H9 (cell line): ENCODE measurements around the gene SPAG5. TPM values are rescaled to one million over a fixed set of nuclear protein-coding genes. Genes with fewer than 3 reads are reported as not detected.

Experiments used
- DNase-seq: peaks from one replicate; pipeline ENCODE4 v3.0.0-alpha.2; 2017
- H2AFZ ChIP-seq: one replicate; pipeline ENCODE4 v1.6.1; 2013; ENCODE audit warnings: mild to moderate bottlenecking, low read length, control low read depth, moderate library complexity
- H2AK5ac ChIP-seq: 2 replicates; pipeline ENCODE4 v1.6.1; 2013; ENCODE audit warnings: low read length, control low read depth, mixed read lengths; ENCODE audit not compliant: insufficient read length
- H2BK120ac ChIP-seq: one replicate; pipeline ENCODE4 v1.6.1; 2013; ENCODE audit warnings: low read depth, mild to moderate bottlenecking, low read length, control low read depth, inconsistent platforms; ENCODE audit not compliant: poor library complexity, severe bottlenecking
- H2BK12ac ChIP-seq: 2 replicates; pipeline ENCODE4 v1.6.1; 2013; ENCODE audit warnings: low read length, control low read depth, mixed read lengths, low read depth; ENCODE audit not compliant: insufficient read length
- H2BK15ac ChIP-seq: 2 replicates; pipeline ENCODE4 v1.6.1; 2013; ENCODE audit warnings: low read depth, low read length, control low read depth
- H2BK20ac ChIP-seq: one replicate; pipeline ENCODE4 v1.6.1; 2013; ENCODE audit warnings: low read depth, mild to moderate bottlenecking, low read length, control low read depth, inconsistent platforms; ENCODE audit not compliant: poor library complexity, severe bottlenecking
- H2BK5ac ChIP-seq: 2 replicates; pipeline ENCODE4 v1.6.1; 2013; ENCODE audit warnings: low read length, control low read depth, mixed read lengths; ENCODE audit not compliant: insufficient read length
- H3K14ac ChIP-seq: 2 replicates; pipeline ENCODE4 v1.6.1; 2013; ENCODE audit warnings: low read length, control low read depth; ENCODE audit not compliant: insufficient read depth
- H3K18ac ChIP-seq: 2 replicates; pipeline ENCODE4 v1.6.1; 2013; ENCODE audit warnings: low read depth, mild to moderate bottlenecking, mixed read lengths, low read length, control low read depth; ENCODE audit not compliant: insufficient read length
- H3K23ac ChIP-seq: 2 replicates; pipeline ENCODE4 v1.6.1; 2013; ENCODE audit warnings: low read length, control low read depth, mixed read lengths, low read depth; ENCODE audit not compliant: insufficient read length
- H3K23me2 ChIP-seq: 2 replicates; pipeline ENCODE4 v1.6.1; 2013; ENCODE audit warnings: low read depth, mild to moderate bottlenecking, mixed read lengths, low read length, control low read depth; ENCODE audit not compliant: insufficient read length, poor library complexity, severe bottlenecking
- H3K27ac ChIP-seq: 2 replicates; pipeline ENCODE4 v1.5.1; 2013; ENCODE audit warnings: low read length, control low read depth, mixed read lengths, low read depth; ENCODE audit not compliant: insufficient read length
- H3K27me3 ChIP-seq: 2 replicates; pipeline ENCODE4 v1.6.1; 2013; ENCODE audit warnings: low read length, control low read depth, inconsistent platforms; ENCODE audit not compliant: insufficient read depth
- H3K4ac ChIP-seq: 2 replicates; pipeline ENCODE4 v1.6.1; 2013; ENCODE audit warnings: low read depth, mild to moderate bottlenecking, control low read depth, inconsistent platforms, low read length, moderate library complexity
- H3K4me1 ChIP-seq: 2 replicates; pipeline ENCODE4 v1.6.1; 2013; ENCODE audit warnings: low read length, control low read depth, inconsistent platforms; ENCODE audit not compliant: insufficient read depth
- H3K4me2 ChIP-seq: 2 replicates; pipeline ENCODE4 v1.6.1; 2013; ENCODE audit warnings: low read length, control low read depth, mixed read lengths; ENCODE audit not compliant: insufficient read length, insufficient read depth
- H3K56ac ChIP-seq: 2 replicates; pipeline ENCODE4 v1.6.1; 2013; ENCODE audit warnings: low read depth, mild to moderate bottlenecking, mixed read lengths, low read length, control low read depth; ENCODE audit not compliant: insufficient read length
- H3K79me1 ChIP-seq: 2 replicates; pipeline ENCODE4 v1.6.1; 2013; ENCODE audit warnings: low read depth, mild to moderate bottlenecking, moderate library complexity, low read length, control low read depth, inconsistent platforms; ENCODE audit not compliant: insufficient read depth, poor library complexity, severe bottlenecking
- H3K79me2 ChIP-seq: 2 replicates; pipeline ENCODE4 v1.6.1; 2013; ENCODE audit warnings: low read length, control low read depth, inconsistent platforms; ENCODE audit not compliant: insufficient read depth
- H3K9ac ChIP-seq: 2 replicates; pipeline ENCODE4 v1.6.1; 2013; ENCODE audit warnings: low read length, control low read depth, mixed read lengths; ENCODE audit not compliant: insufficient read length; ENCODE audit errors: extremely low read depth
- H3K9me3 ChIP-seq: one replicate; pipeline ENCODE4 v1.6.1; 2013; ENCODE audit warnings: low read depth, low read length, inconsistent platforms; ENCODE audit not compliant: control insufficient read depth
- H3T11ph ChIP-seq: one replicate; pipeline ENCODE4 v1.6.1; 2013; ENCODE audit warnings: mild to moderate bottlenecking, low read length, control low read depth, inconsistent platforms
- H4K20me1 ChIP-seq: one replicate; pipeline ENCODE4 v1.6.1; 2013; ENCODE audit not compliant: control insufficient read depth, insufficient read length, insufficient read depth
- H4K5ac ChIP-seq: 2 replicates; pipeline ENCODE4 v1.6.1; 2013; ENCODE audit warnings: low read depth, mild to moderate bottlenecking, mixed read lengths, low read length, control low read depth; ENCODE audit not compliant: insufficient read length
- H4K8ac ChIP-seq: replicated peaks from 2 replicates; pipeline ENCODE4 v1.6.1; 2013; ENCODE audit warnings: low read length, control low read depth, mixed read lengths, low read depth; ENCODE audit not compliant: insufficient read length
- H4K91ac ChIP-seq: 2 replicates; pipeline ENCODE4 v1.6.1; 2013; ENCODE audit warnings: low read depth, mild to moderate bottlenecking, moderate library complexity, mixed read lengths, low read length, control low read depth; ENCODE audit not compliant: insufficient read length
- H3K27ac Mint-ChIP-seq, 3 experiments: 2 replicates in 2 of 3; 3 replicates in 1 of 3; pipeline ENCODE4 v1.8.0; 2020 to 2021; ENCODE audit warnings: mixed read lengths in 3 of 3, mild to moderate bottlenecking in 1 of 3, moderate library complexity in 1 of 3
- H3K27me3 Mint-ChIP-seq: 2 replicates; pipeline ENCODE4 v1.8.0; 2021; ENCODE audit warnings: low read depth, mild to moderate bottlenecking, moderate library complexity, mixed read lengths
- H3K36me3 Mint-ChIP-seq, 3 experiments: 2 replicates in 2 of 3; 3 replicates in 1 of 3; pipeline ENCODE4 v1.8.0; 2020 to 2021; ENCODE audit warnings: low read depth in 3 of 3, mixed read lengths in 3 of 3; ENCODE audit not compliant: insufficient read depth in 1 of 3
- H3K4me1 Mint-ChIP-seq, 2 experiments: 2 replicates each; pipeline ENCODE4 v1.8.0; 2020; ENCODE audit warnings: mixed read lengths in 2 of 2
- H3K4me3 Mint-ChIP-seq, 2 experiments: 2 replicates in 1 of 2; 3 replicates in 1 of 2; pipeline ENCODE4 v1.8.0; 2020 to 2021; ENCODE audit warnings: mild to moderate bottlenecking in 2 of 2, mixed read lengths in 2 of 2, moderate library complexity in 1 of 2
- H3K9me3 Mint-ChIP-seq, 2 experiments: 2 replicates in 1 of 2; 3 replicates in 1 of 2; pipeline ENCODE4 v1.8.0; 2020; ENCODE audit warnings: mild to moderate bottlenecking in 2 of 2, mixed read lengths in 2 of 2, moderate library complexity in 1 of 2
- WGBS: extraction: QIAGEN DNeasy Blood & Tissue Kit; methylation state at CpG from one replicate; pipeline ENCODE4 v1.1.7; 2013; ENCODE audit warnings: missing lambda C conversion rate, low lambda C conversion rate, mixed read lengths; ENCODE audit not compliant: insufficient read length; ENCODE audit errors: extremely low coverage; 5-methylcytosine and 5-hydroxymethylcytosine counted together
- total RNA-seq: library from RNA; stranded (reverse); gene quantifications from 2 replicates; pipeline ENCODE4 v1.2.1, GENCODE V29; 2021
- TF ChIP-seq, protein P1 (sequence below): fragments of 200-600 bp; sonication (generic); conservative IDR thresholded peaks from 3 replicates; pipeline ENCODE4 v1.8.0; 2021; ENCODE audit warnings: antibody characterized with exemption, mild to moderate bottlenecking

Gene SPAG5
- total RNA-seq, 1 experiment from 2014 or later, result 122 TPM

DNA sequence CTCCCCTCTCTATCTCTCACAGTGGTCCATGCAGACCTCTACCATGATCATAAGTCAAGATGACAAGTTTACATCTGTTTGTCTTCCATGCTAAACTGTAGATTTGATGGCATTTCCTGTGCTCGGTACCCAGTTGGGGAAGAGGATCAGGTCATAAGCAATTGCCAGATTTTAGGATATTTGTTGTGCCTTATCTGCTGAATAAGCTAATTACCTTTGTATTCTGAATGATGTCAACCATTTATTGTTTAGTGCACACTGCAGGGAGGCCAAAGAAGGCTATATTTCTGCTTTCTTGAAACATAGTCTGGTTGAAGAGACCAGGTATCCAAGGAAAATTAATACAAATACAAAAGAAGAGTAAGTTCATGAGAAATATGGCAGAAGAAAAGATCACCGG, 16.3 kb downstream of the SPAG5 start:
- H3K36me3 Mint-ChIP-seq, result peaks cover 29 to 34% (median 33%) of the 10 kb centered on the region in 3 experiments; a peak in 6 of 7 replicates
- H3K4me2 ChIP-seq, result no peak overlapping the region
- H2BK120ac ChIP-seq, result no peak overlapping the region
- no peak overlapping the region for H3K27ac Mint-ChIP-seq
- H3K14ac ChIP-seq, result no peak overlapping the region
- H2AFZ ChIP-seq, result no peak overlapping the region
- H3K18ac ChIP-seq, result no peak overlapping the region
- no CpG with 5 or more reads among the region's 2 CpGs for WGBS
- no peaks in the 10 kb centered on the region for H4K20me1 ChIP-seq
- H4K91ac ChIP-seq, result no peak overlapping the region
- H2BK20ac ChIP-seq, result no peak overlapping the region
- H3K4me1 Mint-ChIP-seq, result peaks cover 0 to 2% of the 10 kb centered on the region in 2 experiments; a peak in 2 of 4 replicates
- no peak overlapping the region for H2BK5ac ChIP-seq
- H4K5ac ChIP-seq, result no peak overlapping the region
- H3K23ac ChIP-seq, result no peak overlapping the region
- H3K56ac ChIP-seq, result no peak overlapping the region
- no peak for DNase-seq
- no peak overlapping the region for H3K4ac ChIP-seq
- no peak overlapping the region for H3K4me3 Mint-ChIP-seq
- no peak overlapping the region for H2BK15ac ChIP-seq
- no peak overlapping the region for H3K9ac ChIP-seq
- no peaks in the 10 kb centered on the region for H3K79me1 ChIP-seq
- no peak overlapping the region for H2BK12ac ChIP-seq
- H3K27me3 Mint-ChIP-seq, result no peaks in the 10 kb centered on the region
- H3K9me3 Mint-ChIP-seq, result no peaks in the 10 kb centered on the region; a peak in 1 of 5 replicates
- no peaks in the 10 kb centered on the region for H3K23me2 ChIP-seq
- H3K9me3 ChIP-seq, result no peaks in the 10 kb centered on the region
- TF ChIP-seq, protein P1, sequence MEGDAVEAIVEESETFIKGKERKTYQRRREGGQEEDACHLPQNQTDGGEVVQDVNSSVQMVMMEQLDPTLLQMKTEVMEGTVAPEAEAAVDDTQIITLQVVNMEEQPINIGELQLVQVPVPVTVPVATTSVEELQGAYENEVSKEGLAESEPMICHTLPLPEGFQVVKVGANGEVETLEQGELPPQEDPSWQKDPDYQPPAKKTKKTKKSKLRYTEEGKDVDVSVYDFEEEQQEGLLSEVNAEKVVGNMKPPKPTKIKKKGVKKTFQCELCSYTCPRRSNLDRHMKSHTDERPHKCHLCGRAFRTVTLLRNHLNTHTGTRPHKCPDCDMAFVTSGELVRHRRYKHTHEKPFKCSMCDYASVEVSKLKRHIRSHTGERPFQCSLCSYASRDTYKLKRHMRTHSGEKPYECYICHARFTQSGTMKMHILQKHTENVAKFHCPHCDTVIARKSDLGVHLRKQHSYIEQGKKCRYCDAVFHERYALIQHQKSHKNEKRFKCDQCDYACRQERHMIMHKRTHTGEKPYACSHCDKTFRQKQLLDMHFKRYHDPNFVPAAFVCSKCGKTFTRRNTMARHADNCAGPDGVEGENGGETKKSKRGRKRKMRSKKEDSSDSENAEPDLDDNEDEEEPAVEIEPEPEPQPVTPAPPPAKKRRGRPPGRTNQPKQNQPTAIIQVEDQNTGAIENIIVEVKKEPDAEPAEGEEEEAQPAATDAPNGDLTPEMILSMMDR, result no peak
- no peak overlapping the region for H3K27ac ChIP-seq
- no peak overlapping the region for H3T11ph ChIP-seq
- H3K4me1 ChIP-seq, result no peaks in the 10 kb centered on the region
- H3K27me3 ChIP-seq, result no peaks in the 10 kb centered on the region
- H2AK5ac ChIP-seq, result no peak overlapping the region
- H4K8ac ChIP-seq, result no peak overlapping the region
- no peaks in the 10 kb centered on the region for H3K79me2 ChIP-seq
